AG09319 (cell line): Measurements from ENCODE around the gene DDX56.

ENCODE experiments used
- DNase-seq: peaks from one replicate; pipeline ENCODE4 v3.0.0-alpha.2; 2010; ENCODE audit warnings: low read depth; ENCODE audit errors: extremely low read depth
- TF ChIP-seq, protein P1 (sequence below): IDR thresholded peaks from 2 replicates; pipeline ENCODE4 v1.5.1; 2011; ENCODE audit warnings: low read depth, mild to moderate bottlenecking, inconsistent platforms, low read length, moderate library complexity

Gene DDX56

DNA sequence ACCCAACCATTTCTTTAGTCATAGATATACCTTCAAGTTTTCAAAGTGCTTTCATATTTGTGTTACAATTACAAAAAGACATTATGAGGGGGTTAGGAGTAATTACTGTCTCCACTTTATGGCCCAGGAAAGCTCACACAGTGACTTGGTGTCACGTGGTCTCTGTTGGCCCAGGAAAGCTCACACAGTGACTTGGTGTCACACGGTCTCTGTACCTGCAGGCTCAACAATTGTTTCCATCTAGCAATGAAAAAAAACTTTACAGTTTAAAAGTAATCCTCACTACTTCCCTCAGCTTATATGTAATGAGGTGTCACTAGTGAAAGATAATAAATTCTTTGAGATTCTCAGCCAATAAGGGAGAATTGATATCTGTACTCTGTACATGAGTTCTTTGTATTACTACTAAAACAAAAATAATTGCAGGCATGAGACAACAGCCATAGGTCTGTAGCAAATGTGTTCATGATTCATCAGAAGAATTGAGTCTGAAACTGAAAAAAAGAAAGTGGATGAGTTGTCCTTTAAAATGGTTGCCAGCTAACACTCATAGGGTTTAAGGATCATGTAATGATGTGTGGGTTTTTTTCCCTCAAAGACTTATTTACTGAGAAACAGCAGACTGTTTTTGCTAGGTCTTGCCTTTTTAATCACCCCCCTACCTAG is 43.6 kb upstream of the DDX56 start:
- no peak for DNase-seq
- TF ChIP-seq, protein P1, sequence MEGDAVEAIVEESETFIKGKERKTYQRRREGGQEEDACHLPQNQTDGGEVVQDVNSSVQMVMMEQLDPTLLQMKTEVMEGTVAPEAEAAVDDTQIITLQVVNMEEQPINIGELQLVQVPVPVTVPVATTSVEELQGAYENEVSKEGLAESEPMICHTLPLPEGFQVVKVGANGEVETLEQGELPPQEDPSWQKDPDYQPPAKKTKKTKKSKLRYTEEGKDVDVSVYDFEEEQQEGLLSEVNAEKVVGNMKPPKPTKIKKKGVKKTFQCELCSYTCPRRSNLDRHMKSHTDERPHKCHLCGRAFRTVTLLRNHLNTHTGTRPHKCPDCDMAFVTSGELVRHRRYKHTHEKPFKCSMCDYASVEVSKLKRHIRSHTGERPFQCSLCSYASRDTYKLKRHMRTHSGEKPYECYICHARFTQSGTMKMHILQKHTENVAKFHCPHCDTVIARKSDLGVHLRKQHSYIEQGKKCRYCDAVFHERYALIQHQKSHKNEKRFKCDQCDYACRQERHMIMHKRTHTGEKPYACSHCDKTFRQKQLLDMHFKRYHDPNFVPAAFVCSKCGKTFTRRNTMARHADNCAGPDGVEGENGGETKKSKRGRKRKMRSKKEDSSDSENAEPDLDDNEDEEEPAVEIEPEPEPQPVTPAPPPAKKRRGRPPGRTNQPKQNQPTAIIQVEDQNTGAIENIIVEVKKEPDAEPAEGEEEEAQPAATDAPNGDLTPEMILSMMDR = no peak

DNA sequence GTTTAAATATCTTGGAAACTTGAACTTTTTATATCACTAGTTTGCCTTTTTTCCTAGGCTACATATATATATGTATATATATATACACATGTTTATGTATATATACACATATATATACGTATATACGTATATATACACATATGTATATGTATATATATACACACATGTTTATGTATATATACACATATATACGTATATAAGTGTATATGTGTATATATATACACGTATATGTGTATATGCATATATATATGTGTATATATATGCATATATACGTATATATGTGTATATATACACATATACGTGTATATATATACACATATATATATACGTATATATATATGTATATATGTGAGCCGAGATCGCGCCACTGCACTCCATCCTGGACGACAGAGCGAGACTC is 42.8 kb upstream of the DDX56 start:
- TF ChIP-seq, protein P1 = no peak
- no peak for DNase-seq

DNA sequence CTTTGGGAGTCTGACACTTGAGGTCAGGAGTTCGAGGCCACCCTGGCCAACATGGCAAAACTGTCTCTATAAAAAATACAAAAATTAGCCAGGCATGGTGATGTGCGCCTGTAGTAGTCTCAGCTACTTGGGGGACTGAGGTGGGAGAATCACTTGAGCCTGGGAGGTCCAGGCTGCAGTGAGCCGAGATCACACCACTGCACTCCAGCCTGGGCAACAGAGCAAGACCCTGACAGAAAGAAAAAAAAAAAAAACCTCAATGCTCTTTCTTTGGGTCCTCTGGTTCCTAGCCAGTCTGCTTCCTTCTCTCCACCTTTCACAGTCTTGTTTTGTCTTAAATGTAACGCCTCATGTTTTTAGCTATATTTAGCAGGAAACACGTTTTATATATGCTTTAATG is 42.1 kb upstream of the DDX56 start:
- DNase-seq = no peak
- TF ChIP-seq, protein P1 = no peak

DNA sequence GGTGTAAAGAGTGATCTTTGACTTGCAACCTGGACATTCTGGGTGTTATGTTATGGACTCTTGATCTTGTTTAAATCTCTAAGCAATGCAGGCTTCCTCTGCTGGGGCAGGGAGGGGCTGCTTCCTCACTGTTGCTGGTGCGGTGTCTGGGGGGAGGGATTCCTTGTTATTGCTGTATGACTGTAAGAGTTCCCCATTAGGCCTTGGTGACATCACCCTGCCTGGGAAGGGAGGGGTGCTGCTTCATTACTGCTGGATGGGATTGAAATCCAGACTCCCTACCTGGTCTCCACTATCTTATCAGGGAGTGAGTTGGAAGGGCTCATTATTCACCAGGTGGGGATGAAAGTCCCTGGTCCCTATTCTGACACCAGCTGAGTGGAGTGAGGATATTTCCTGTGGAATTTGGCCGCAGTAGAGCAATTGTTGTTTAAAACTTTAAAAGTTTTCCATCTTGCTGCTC is 41.5 kb upstream of the DDX56 start:
- DNase-seq = no peak
- TF ChIP-seq, protein P1 = no peak

DNA sequence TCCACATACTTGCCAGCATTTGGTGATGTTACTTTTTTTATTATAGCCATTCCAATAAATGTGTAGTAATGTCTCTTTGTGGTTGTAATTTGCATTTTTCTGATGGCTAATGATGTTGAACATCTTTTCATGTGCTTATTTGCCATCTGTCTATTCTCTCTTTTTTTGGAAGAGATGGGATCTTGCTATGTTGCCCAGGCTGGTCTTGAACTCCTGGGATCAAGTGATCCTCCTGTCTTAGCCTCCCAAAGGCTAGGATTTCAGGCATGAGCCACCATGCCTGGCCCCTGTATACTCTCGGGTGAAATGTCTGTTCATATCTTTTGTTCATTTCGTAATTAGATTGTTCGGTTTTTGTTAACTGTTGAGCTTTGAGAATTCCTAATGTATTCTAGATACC is 36.1 kb upstream of the DDX56 start:
- TF ChIP-seq, protein P1 = no peak
- no peak for DNase-seq

DNA sequence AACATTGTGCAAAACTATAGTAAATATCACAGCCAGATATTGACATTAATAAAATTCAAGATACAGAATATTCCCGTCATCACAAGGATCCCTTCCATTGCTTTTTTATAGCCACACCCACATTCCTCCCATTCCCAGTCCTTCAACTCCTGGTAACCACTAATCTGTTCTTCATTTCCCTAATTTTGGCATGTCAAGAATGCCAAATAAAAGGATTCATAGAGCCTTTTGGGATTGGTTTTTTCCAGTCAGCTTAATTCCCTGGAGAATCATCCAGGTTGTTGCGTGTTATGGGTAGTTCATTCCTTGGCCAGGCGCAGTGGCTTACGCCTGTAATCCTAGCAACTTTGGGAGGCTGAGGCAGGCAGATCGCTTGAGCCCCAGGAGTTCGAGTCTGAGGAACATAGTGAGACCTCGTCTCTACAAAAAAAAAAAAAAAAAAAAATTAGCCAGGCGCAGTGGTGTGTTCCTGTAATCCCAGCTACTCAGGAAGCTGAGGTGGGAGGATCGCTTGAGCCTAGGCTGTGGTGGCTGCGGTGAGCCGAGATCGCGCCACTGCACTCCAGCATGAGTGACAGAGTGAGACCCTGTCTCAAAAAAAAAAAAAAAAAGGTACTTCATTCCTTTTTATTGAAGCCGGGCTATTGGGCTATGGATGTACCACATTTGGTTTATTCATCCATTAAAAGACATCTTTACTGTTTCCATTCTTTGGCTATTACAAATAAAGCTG is 35.4 kb upstream of the DDX56 start:
- peak; percentile 37 for DNase-seq
- TF ChIP-seq, protein P1 = no peak

DNA sequence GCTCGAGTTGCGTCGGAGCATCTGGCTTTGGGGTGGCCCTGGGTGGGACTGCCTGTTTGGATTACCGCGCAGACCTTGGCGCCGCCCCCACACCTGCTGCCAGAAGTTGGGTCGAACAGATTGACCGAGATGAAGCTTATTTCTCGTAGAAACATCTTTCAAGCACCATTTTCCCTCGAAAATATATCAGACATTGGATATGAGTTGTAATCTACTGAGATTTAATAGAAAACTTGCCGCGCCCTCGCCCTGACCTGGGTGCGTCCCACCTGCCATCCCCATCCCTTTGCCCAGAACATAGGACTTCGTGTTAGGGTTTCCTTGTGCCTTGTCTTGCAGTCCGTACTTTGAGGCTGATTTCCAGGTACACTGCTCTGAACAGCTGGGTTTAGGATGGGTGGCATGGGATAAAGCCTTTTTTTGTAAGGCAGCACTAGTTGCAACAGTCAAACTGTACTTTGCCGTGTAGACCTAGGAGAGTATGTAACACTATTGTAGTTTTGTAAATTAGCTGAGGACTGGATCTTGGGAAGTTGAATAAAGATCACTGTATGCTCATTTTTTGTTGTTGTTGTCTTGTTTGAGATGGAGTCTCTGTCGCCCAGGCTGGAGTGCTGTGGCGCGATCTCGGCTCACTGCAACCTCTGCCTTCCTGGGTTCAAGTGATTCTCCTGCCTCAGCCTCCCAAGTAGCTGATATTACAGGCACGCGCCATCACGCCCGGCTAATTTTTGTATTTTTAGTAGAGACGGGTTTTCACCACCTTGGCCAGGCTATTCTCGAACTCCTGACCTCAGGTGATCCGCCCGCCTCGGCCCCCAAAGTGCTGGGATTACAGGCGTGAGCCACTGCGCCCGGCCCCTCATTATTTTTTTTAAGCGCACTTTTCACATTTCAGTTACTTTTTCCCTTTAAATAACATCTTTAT is 33.7 kb upstream of the DDX56 start:
- DNase-seq = no peak

More for the DNA sequence above, 33.7 kb upstream of the DDX56 start:
- TF ChIP-seq, protein P1 = no peak
